ENCODE measurements around the gene ZFYVE28.

GRCh38 chr4:2408401-2408958 lies 10.0 kb downstream of the ZFYVE28 start:
- TF ChIP-seq EZH2phosphoT487 (IDR thresholded peaks at IDR 0.05; ENCODE audit: insufficient read depth, low read depth) (no peak), EZH2 (IDR thresholded peaks at IDR 0.05; ENCODE audit: insufficient read depth, poor library complexity, severe bottlenecking) (no peak)
